PC-3 (cell line): Measurements from ENCODE around the gene SPATC1L. TPM values are rescaled to one million over a fixed set of nuclear protein-coding genes. Genes with fewer than 3 reads are reported as not detected.

Source experiments
- ATAC-seq: fragments of 200-7000 bp; cut with Tn5 transposase; 2 replicates; pipeline ENCODE4 v1.9.1; 2020; ENCODE audit warnings: mild to moderate bottlenecking, moderate library complexity
- BruUV-seq: library from RNA; stranded (reverse); fragments of 400-500 nt; replicated peaks from 2 replicates; lab custom pipeline; 2021; lab: Mats Ljungman, UMichigan
- CTCF ChIA-PET: fragments of 300-600 bp; sonication (Branson Sonifier 250); formaldehyde crosslinking; loops from one replicate; lab custom pipeline; 2022; ENCODE audit warnings: antibody characterized with exemption; lab: Charles Lee
- POLR2A ChIA-PET: fragments of 300-600 bp; sonication (Branson Sonifier 250); formaldehyde crosslinking; loops from one replicate; lab custom pipeline; 2022; ENCODE audit warnings: antibody characterized with exemption; ENCODE audit not compliant: unreplicated experiment; lab: Charles Lee
- DNase-seq: peaks from one replicate; pipeline ENCODE4 v3.0.0-alpha.2; 2015
- H2AFZ ChIP-seq: fragments of 300-600 bp; sonication (generic); 2 replicates; pipeline ENCODE4 v1.6.0; 2016; ENCODE audit warnings: antibody characterized with exemption, low read length
- H3F3A ChIP-seq: fragments of 300-600 bp; sonication (generic); one replicate; pipeline ENCODE4 v1.6.0; 2017; ENCODE audit warnings: antibody characterized with exemption, low read length, control low read depth, mild to moderate bottlenecking; ENCODE audit not compliant: unreplicated experiment
- H3K27ac ChIP-seq: fragments of 300-600 bp; sonication (generic); 2 replicates; pipeline ENCODE4 v1.5.1; 2016; ENCODE audit warnings: mild to moderate bottlenecking, low read length
- H3K27me3 ChIP-seq: fragments of 300-600 bp; sonication (generic); 2 replicates; pipeline ENCODE4 v1.6.1; 2016; ENCODE audit warnings: low read length, mixed read lengths
- H3K36me3 ChIP-seq: fragments of 300-600 bp; sonication (generic); 2 replicates; pipeline ENCODE4 v1.6.1; 2016; ENCODE audit warnings: low read depth, mixed run types, low read length, mixed read lengths
- H3K4me1 ChIP-seq: fragments of 300-600 bp; sonication (generic); 2 replicates; pipeline ENCODE4 v1.5.1; 2016; ENCODE audit warnings: low read length; ENCODE audit not compliant: insufficient read depth
- H3K4me2 ChIP-seq: fragments of 300-600 bp; sonication (generic); 2 replicates; pipeline ENCODE4 v1.6.0; 2016; ENCODE audit warnings: low read length
- H3K4me3 ChIP-seq: fragments of 300-600 bp; sonication (generic); 2 replicates; pipeline ENCODE4 v1.5.1; 2016; ENCODE audit warnings: mild to moderate bottlenecking, low read length, mixed read lengths
- H3K79me2 ChIP-seq: fragments of 300-600 bp; sonication (generic); 2 replicates; pipeline ENCODE4 v1.6.1; 2017; ENCODE audit warnings: low read length, mixed read lengths
- H3K9ac ChIP-seq: fragments of 300-600 bp; sonication (generic); 2 replicates; pipeline ENCODE4 v1.6.0; 2016; ENCODE audit warnings: mild to moderate bottlenecking, low read length
- H3K9me2 ChIP-seq: fragments of 300-600 bp; sonication (generic); replicated peaks from 2 replicates; pipeline ENCODE4 v1.6.1; 2016; ENCODE audit warnings: mixed run types, low read length, mixed read lengths
- H3K9me3 ChIP-seq: fragments of 300-600 bp; sonication (generic); 2 replicates; pipeline ENCODE4 v1.6.1; 2016; ENCODE audit warnings: low read length, mixed read lengths
- H4K20me1 ChIP-seq: fragments of 300-600 bp; sonication (generic); 2 replicates; pipeline ENCODE4 v1.6.1; 2016; ENCODE audit warnings: low read length, mixed read lengths
- EZH2 ChIP-seq: fragments of 300-600 bp; sonication (generic); IDR thresholded peaks from one replicate; pipeline ENCODE4 v1.6.1; 2017; ENCODE audit warnings: antibody characterized with exemption, mild to moderate bottlenecking, low read length; ENCODE audit not compliant: unreplicated experiment
- EZH2phosphoT487 ChIP-seq: fragments of 300-600 bp; sonication (generic); IDR thresholded peaks from 2 replicates; pipeline ENCODE4 v1.6.1; 2018; ENCODE audit warnings: mild to moderate bottlenecking, antibody characterized with exemption, low read length, borderline replicate concordance
- intact Hi-C: fragments of 100-400 bp; cut with micrococcal nuclease; formaldehyde crosslinking; loops from 2 replicates; pipeline ENCODE4 v1.9.0; 2023
- total RNA-seq: library from RNA; depleted of rRNA; stranded (reverse); fragments of >200 nt; gene quantifications from 2 replicates; pipeline ENCODE4 v1.2.3, GENCODE V29; 2014
- TF ChIP-seq, protein P1 (sequence below): fragments of 300-600 bp; sonication (generic); conservative IDR thresholded peaks from 2 replicates; pipeline ENCODE4 v1.5.1; 2017; ENCODE audit warnings: antibody characterized with exemption, low read depth, mild to moderate bottlenecking, low read length

Gene SPATC1L
- total RNA-seq, 1 experiment from 2014 or later: 41.7 TPM

DNA sequence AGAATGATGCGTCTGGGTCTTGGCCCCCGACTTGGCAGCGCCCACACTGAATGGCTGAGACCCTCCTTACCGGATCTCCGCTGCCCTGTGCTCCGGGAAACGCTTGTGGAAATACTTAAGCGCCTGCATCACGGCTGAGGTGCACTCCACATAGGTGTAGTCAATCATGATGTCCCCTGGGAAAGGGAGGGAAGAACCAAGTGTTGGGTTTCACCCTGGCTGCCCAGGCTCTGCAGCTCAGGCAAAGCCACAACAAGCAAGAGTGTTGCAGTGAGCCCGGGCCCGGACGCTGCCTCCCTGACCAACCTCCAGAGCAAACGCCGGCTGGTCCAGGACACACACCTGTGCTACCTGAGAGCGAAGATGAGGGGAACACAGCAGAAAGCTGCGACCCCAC is 21.5 kb upstream of the SPATC1L start:
- H3K36me3 ChIP-seq: peaks cover 5% of the 10 kb centered on the region; the same call in 1 of the 2 replicates
- POLR2A ChIA-PET: no interaction called here
- H3K79me2 ChIP-seq: no peaks in the 10 kb centered on the region
- CTCF ChIA-PET: no interaction called here
- no peak for DNase-seq
- H3K4me1 ChIP-seq: no peaks in the 10 kb centered on the region
- H3K27ac ChIP-seq: no peak overlapping the region
- H3K9me2 ChIP-seq: no peaks in the 10 kb centered on the region
- H3K4me3 ChIP-seq: no peak overlapping the region
- no peak overlapping the region for H3K4me2 ChIP-seq
- intact Hi-C loops: no loop called here
- H2AFZ ChIP-seq: no peak overlapping the region
- H4K20me1 ChIP-seq: no peaks in the 10 kb centered on the region
- ATAC-seq: no peak
- no peak overlapping the region for H3K9ac ChIP-seq
- TF ChIP-seq, protein P1, sequence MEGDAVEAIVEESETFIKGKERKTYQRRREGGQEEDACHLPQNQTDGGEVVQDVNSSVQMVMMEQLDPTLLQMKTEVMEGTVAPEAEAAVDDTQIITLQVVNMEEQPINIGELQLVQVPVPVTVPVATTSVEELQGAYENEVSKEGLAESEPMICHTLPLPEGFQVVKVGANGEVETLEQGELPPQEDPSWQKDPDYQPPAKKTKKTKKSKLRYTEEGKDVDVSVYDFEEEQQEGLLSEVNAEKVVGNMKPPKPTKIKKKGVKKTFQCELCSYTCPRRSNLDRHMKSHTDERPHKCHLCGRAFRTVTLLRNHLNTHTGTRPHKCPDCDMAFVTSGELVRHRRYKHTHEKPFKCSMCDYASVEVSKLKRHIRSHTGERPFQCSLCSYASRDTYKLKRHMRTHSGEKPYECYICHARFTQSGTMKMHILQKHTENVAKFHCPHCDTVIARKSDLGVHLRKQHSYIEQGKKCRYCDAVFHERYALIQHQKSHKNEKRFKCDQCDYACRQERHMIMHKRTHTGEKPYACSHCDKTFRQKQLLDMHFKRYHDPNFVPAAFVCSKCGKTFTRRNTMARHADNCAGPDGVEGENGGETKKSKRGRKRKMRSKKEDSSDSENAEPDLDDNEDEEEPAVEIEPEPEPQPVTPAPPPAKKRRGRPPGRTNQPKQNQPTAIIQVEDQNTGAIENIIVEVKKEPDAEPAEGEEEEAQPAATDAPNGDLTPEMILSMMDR: no peak
- TF ChIP-seq EZH2phosphoT487 (no peak), EZH2 (no peak)
- no peaks in the 10 kb centered on the region for H3F3A ChIP-seq
- no peaks in the 10 kb centered on the region for H3K9me3 ChIP-seq
- H3K27me3 ChIP-seq: no peaks in the 10 kb centered on the region
- BruUV-seq: no TSS peak

DNA sequence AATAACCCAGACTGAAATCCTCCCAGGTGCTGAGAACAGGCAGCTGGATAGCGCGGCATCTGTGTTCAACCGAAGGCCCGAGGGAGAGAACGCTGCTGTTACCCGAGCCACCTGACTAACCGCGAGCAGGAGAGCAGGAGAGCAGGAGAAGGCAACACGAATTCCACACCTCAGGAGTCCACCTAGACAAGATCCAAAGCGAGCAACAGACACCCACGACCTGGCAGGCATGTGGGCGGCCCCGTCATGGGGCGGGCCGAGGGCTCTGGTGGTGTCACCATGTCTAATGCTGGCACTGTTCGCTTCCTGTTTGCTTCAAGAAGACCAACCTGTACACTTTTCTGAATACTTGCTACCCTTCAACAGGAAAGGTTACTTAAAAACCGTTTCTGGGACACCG is 20.9 kb upstream of the SPATC1L start:
- Histone ChIP-seq H3K9ac (no peak overlapping the region), H3K27ac (no peak overlapping the region), H2AFZ (no peak overlapping the region), H4K20me1 (no peaks in the 10 kb centered on the region), H3K9me2 (no peaks in the 10 kb centered on the region), H3K27me3 (no peaks in the 10 kb centered on the region), H3K79me2 (no peaks in the 10 kb centered on the region), H3K4me1 (no peaks in the 10 kb centered on the region), H3K9me3 (no peaks in the 10 kb centered on the region), H3K36me3 (peaks cover 5% of the 10 kb centered on the region; the same call in 1 of the 2 replicates), H3K4me3 (no peak overlapping the region), H3F3A (peaks cover 3% of the 10 kb centered on the region), H3K4me2 (no peak overlapping the region)
- ATAC-seq: no peak
- no peak for DNase-seq
- ChIA-PET CTCF (no interaction called here), POLR2A (no interaction called here)
- intact Hi-C loops: no loop called here
- TF ChIP-seq, protein P1: no peak
- no peak for TF ChIP-seq EZH2
- no peak for TF ChIP-seq EZH2phosphoT487
- BruUV-seq: no TSS peak

DNA sequence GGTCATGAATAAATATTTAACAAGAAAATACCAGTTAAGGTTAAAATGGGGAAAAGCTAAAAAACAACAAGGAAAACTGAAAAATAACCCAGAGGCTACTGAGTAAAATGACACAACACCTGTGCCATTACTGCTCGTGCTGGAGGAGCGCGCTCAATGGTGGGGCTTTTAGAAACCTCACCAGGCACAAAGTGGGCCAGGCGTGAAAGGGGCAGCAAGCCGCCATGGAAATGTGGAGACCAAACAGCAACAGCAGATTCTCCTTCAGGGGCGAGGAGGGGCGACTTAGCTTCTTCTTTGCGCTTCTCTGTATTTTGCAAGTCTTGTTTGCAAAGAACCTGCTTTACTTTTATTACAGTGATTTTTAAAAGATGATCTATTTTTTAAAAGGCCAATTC is 18.9 kb upstream of the SPATC1L start:
- Histone ChIP-seq H3F3A (peaks cover 3% of the 10 kb centered on the region), H3K27me3 (no peaks in the 10 kb centered on the region), H3K27ac (no peak overlapping the region), H3K4me2 (no peak overlapping the region), H4K20me1 (no peaks in the 10 kb centered on the region), H3K9me3 (no peaks in the 10 kb centered on the region), H2AFZ (no peak overlapping the region), H3K9me2 (no peaks in the 10 kb centered on the region), H3K36me3 (peaks cover 5% of the 10 kb centered on the region; the same call in 1 of the 2 replicates), H3K79me2 (no peaks in the 10 kb centered on the region), H3K9ac (no peak overlapping the region), H3K4me3 (no peak overlapping the region), H3K4me1 (no peaks in the 10 kb centered on the region)
- TF ChIP-seq EZH2phosphoT487: no peak
- TF ChIP-seq, protein P1: no peak
- no peak for TF ChIP-seq EZH2
- no TSS peak for BruUV-seq
- intact Hi-C loops: no loop called here
- DNase-seq (no peak), ATAC-seq (no peak)
- ChIA-PET CTCF (no interaction called here), POLR2A (no interaction called here)
